Neural cell (in vitro differentiated cells): Measurements from ENCODE around the gene NPEPL1.

Source experiments
- EP300 ChIP-seq: fragments of 450-650 bp; conservative IDR thresholded peaks from 2 replicates; pipeline ENCODE4 v1.6.1; 2014; ENCODE audit warnings: antibody characterized with exemption, mild to moderate bottlenecking, moderate library complexity; ENCODE audit not compliant: poor library complexity, severe bottlenecking
- EZH2 ChIP-seq: fragments of 200-600, 300-800 bp; shearing (Covaris generic), sonication (generic); IDR thresholded peaks from 2 replicates; pipeline ENCODE4 v1.6.1; 2014; ENCODE audit warnings: antibody characterized with exemption, low read length, borderline replicate concordance, mild to moderate bottlenecking; ENCODE audit not compliant: insufficient read depth, poor library complexity, severe bottlenecking
- MXI1 ChIP-seq: fragments of 450-650 bp; conservative IDR thresholded peaks from 2 replicates; pipeline ENCODE4 v1.6.1; 2014; ENCODE audit warnings: antibody characterized with exemption, mild to moderate bottlenecking; ENCODE audit not compliant: poor library complexity, severe bottlenecking
- POLR2AphosphoS5 ChIP-seq: IDR thresholded peaks from 2 replicates; pipeline ENCODE4 v1.6.1; 2012
- RAD21 ChIP-seq: fragments of 450-650 bp; conservative IDR thresholded peaks from 2 replicates; pipeline ENCODE4 v1.6.1; 2014; ENCODE audit warnings: antibody characterized with exemption, mild to moderate bottlenecking, moderate library complexity
- SMC3 ChIP-seq: fragments of 450-650 bp; conservative IDR thresholded peaks from 2 replicates; pipeline ENCODE4 v1.6.1; 2014; ENCODE audit warnings: antibody characterized with exemption, mild to moderate bottlenecking, moderate library complexity; ENCODE audit not compliant: poor library complexity
- TAF1 ChIP-seq: IDR thresholded peaks from 2 replicates; pipeline ENCODE4 v1.6.1; 2012; ENCODE audit warnings: low read depth
- TF ChIP-seq, protein P1 (sequence below): fragments of 450-650 bp; IDR thresholded peaks from 2 replicates; pipeline ENCODE4 v1.5.1; 2014; ENCODE audit warnings: antibody characterized with exemption, mild to moderate bottlenecking, moderate library complexity; ENCODE audit not compliant: poor library complexity, severe bottlenecking
- TF ChIP-seq, protein P2 (sequence below): IDR thresholded peaks from 2 replicates; pipeline ENCODE4 v1.6.1; 2012; ENCODE audit warnings: borderline replicate concordance

DNA sequence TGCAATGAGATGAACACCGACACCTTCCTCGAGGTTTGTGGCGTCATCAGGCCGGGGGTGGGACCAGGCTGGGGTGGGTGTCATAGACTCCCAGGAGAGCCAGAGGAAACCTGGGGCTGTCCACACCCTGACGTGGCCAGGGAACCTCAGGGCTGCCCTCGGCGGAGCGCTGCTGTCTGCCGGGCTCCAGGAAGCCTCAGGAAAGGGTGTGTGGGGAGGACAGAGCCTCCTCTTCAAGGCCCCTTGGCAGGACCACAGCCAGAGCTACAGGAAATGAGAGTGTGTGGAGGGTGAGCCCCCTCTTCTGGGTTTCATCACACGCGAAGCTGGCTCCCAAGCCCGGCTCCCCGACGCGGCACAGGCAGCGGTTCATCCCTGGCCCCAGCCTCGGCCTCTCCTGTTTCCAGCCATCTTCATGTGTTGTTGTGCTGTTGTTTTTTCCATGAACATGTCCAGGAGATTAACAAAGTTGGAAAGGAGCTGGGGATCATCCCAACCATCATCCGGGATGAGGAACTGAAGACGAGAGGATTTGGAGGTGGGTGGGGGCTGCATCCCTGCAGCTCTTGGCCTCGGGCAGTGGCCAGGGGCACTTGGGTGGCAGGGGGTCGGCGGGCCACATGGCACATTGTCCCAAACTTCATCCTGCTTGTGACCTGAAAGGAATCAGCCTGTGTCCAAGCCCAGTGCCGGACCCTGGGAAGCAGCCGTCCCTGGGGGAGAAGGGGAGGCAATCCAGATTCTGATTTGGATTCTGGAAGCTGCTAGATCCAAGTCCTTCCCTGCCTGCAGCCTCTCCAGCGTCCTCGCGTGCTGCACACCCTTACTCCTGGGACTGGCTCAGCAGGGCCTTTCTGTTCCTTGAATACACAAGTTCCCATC is 6.4 kb downstream of the NPEPL1 start:
- no peak for TF ChIP-seq POLR2AphosphoS5
- TF ChIP-seq, protein P1, sequence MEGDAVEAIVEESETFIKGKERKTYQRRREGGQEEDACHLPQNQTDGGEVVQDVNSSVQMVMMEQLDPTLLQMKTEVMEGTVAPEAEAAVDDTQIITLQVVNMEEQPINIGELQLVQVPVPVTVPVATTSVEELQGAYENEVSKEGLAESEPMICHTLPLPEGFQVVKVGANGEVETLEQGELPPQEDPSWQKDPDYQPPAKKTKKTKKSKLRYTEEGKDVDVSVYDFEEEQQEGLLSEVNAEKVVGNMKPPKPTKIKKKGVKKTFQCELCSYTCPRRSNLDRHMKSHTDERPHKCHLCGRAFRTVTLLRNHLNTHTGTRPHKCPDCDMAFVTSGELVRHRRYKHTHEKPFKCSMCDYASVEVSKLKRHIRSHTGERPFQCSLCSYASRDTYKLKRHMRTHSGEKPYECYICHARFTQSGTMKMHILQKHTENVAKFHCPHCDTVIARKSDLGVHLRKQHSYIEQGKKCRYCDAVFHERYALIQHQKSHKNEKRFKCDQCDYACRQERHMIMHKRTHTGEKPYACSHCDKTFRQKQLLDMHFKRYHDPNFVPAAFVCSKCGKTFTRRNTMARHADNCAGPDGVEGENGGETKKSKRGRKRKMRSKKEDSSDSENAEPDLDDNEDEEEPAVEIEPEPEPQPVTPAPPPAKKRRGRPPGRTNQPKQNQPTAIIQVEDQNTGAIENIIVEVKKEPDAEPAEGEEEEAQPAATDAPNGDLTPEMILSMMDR: no peak
- TF ChIP-seq MXI1: no peak
- no peak for TF ChIP-seq EP300
- TF ChIP-seq EZH2: no peak
- TF ChIP-seq, protein P2, sequence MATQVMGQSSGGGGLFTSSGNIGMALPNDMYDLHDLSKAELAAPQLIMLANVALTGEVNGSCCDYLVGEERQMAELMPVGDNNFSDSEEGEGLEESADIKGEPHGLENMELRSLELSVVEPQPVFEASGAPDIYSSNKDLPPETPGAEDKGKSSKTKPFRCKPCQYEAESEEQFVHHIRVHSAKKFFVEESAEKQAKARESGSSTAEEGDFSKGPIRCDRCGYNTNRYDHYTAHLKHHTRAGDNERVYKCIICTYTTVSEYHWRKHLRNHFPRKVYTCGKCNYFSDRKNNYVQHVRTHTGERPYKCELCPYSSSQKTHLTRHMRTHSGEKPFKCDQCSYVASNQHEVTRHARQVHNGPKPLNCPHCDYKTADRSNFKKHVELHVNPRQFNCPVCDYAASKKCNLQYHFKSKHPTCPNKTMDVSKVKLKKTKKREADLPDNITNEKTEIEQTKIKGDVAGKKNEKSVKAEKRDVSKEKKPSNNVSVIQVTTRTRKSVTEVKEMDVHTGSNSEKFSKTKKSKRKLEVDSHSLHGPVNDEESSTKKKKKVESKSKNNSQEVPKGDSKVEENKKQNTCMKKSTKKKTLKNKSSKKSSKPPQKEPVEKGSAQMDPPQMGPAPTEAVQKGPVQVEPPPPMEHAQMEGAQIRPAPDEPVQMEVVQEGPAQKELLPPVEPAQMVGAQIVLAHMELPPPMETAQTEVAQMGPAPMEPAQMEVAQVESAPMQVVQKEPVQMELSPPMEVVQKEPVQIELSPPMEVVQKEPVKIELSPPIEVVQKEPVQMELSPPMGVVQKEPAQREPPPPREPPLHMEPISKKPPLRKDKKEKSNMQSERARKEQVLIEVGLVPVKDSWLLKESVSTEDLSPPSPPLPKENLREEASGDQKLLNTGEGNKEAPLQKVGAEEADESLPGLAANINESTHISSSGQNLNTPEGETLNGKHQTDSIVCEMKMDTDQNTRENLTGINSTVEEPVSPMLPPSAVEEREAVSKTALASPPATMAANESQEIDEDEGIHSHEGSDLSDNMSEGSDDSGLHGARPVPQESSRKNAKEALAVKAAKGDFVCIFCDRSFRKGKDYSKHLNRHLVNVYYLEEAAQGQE: no peak
- no peak for TF ChIP-seq RAD21
- TF ChIP-seq TAF1: no peak
- no peak for TF ChIP-seq SMC3
